Nephron (organoid): ENCODE measurements around the gene TGM2.
A peak's percentile ranks its signal among the peaks of the same experiment; 100 is the strongest.

Experiments
- H3K27ac Mint-ChIP-seq, 3 experiments: 2 replicates each; pipeline ENCODE4 v1.8.0; 2020; ENCODE audit warnings: mixed read lengths in 3 of 3, mild to moderate bottlenecking in 2 of 3, moderate library complexity in 1 of 3
- H3K27me3 Mint-ChIP-seq: 2 replicates; pipeline ENCODE4 v1.8.0; 2021; ENCODE audit warnings: low read depth, mild to moderate bottlenecking, moderate library complexity, mixed read lengths
- H3K36me3 Mint-ChIP-seq: 2 replicates; pipeline ENCODE4 v1.8.0; 2020; ENCODE audit warnings: low read depth, mixed read lengths
- H3K4me1 Mint-ChIP-seq: 2 replicates; pipeline ENCODE4 v1.8.0; 2020; ENCODE audit warnings: mixed read lengths
- H3K4me3 Mint-ChIP-seq, 3 experiments: 2 replicates each; pipeline ENCODE4 v1.8.0; 2020; ENCODE audit warnings: mild to moderate bottlenecking in 3 of 3, mixed read lengths in 3 of 3, moderate library complexity in 2 of 3
- H3K9me3 Mint-ChIP-seq: 2 replicates; pipeline ENCODE4 v1.8.0; 2020; ENCODE audit warnings: mixed read lengths
- TF ChIP-seq, protein P1 (sequence below), 3 experiments: fragments of 200-600 bp; sonication (generic); IDR thresholded peaks; one replicate each; pipeline ENCODE4 v1.5.0; 2021; ENCODE audit warnings: antibody characterized with exemption in 3 of 3; ENCODE audit not compliant: unreplicated experiment in 3 of 3

TGM2 gene

DNA sequence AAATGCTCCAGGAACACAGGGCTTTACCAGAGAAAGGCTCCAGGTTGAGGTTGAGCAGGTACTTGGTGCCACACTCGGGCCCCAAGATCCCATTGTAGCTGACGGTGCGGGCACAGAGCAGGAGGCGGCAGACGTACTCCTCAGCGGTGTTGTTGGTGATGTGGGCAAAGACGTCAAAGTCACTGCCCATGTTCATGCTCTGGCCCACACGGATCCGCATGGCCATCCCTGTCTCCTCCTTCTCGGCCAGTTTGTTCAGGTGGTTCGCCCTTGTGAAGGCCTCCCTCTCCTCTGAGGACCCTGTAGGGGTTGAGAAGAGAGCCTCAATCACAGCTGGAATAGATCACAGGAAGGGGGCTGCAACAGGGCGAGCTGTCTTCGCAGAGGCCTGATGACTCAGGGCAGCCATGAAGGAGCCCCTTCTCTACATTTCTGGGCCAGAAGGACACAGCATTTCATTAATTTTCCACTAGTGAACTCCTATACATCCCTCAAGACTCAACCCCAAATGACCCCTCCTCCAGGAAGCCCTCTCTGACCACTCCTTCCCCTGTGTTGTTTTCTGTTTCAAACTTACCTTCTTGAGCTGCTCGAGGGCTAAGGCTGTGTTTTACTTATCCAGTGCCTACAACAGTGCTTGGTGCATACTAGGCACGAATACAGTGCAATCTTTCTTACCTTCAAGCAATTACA lies 26.8 kb downstream of the TGM2 start:
- peaks cover 49% of the 10 kb centered on the region for H3K4me1 Mint-ChIP-seq
- H3K4me3 Mint-ChIP-seq: no peak overlapping the region
- H3K36me3 Mint-ChIP-seq: peaks cover 4% of the 10 kb centered on the region

DNA sequence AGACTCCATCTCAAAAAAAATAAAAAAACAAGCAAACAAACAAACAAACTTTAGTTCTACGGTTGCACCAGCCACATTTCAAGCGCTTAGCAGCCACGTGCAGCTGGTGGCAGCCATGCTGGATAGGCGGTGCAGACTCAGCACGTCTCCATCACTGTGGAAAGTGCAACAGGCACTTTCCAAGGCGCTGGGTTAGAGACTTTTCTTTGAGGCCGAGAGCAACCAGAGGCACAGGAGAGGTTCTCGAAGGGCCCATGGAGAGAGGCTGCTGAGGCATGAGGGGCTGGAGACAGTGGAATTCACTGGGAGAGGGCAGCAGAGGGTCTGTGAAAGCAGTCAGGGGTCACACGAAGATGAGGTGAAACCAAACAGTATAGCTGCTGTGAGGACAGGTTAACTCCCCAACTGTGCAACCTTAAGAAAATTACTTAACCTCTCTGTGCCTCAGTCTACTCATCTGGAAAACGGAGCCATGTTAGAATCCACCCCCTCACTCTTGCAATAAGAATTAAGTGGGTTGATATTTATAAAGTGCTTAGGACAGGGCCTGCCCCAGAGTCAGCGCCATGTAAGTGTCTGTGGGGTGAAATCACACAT lies 27.5 kb downstream of the TGM2 start:
- TF ChIP-seq, protein P1, sequence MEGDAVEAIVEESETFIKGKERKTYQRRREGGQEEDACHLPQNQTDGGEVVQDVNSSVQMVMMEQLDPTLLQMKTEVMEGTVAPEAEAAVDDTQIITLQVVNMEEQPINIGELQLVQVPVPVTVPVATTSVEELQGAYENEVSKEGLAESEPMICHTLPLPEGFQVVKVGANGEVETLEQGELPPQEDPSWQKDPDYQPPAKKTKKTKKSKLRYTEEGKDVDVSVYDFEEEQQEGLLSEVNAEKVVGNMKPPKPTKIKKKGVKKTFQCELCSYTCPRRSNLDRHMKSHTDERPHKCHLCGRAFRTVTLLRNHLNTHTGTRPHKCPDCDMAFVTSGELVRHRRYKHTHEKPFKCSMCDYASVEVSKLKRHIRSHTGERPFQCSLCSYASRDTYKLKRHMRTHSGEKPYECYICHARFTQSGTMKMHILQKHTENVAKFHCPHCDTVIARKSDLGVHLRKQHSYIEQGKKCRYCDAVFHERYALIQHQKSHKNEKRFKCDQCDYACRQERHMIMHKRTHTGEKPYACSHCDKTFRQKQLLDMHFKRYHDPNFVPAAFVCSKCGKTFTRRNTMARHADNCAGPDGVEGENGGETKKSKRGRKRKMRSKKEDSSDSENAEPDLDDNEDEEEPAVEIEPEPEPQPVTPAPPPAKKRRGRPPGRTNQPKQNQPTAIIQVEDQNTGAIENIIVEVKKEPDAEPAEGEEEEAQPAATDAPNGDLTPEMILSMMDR (IDR thresholded peaks at IDR 0.05; ENCODE audit: unreplicated experiment in 3 of 3): no peak
- Mint-ChIP-seq H3K9me3 (no peaks in the 10 kb centered on the region), H3K4me1 (peaks cover 43% of the 10 kb centered on the region), H3K4me3 (no peak overlapping the region), H3K36me3 (peaks cover 4% of the 10 kb centered on the region), H3K27ac (no peak overlapping the region), H3K27me3 (no peaks in the 10 kb centered on the region)

More for the DNA sequence above, 26.8 kb downstream of the TGM2 start:
- TF ChIP-seq, protein P1 (IDR thresholded peaks at IDR 0.05; ENCODE audit: unreplicated experiment in 3 of 3): no peak
- Mint-ChIP-seq H3K9me3 (no peaks in the 10 kb centered on the region), H3K27me3 (no peaks in the 10 kb centered on the region), H3K27ac (peak overlapping the region in 1 of 3 experiments; percentile 78)

DNA sequence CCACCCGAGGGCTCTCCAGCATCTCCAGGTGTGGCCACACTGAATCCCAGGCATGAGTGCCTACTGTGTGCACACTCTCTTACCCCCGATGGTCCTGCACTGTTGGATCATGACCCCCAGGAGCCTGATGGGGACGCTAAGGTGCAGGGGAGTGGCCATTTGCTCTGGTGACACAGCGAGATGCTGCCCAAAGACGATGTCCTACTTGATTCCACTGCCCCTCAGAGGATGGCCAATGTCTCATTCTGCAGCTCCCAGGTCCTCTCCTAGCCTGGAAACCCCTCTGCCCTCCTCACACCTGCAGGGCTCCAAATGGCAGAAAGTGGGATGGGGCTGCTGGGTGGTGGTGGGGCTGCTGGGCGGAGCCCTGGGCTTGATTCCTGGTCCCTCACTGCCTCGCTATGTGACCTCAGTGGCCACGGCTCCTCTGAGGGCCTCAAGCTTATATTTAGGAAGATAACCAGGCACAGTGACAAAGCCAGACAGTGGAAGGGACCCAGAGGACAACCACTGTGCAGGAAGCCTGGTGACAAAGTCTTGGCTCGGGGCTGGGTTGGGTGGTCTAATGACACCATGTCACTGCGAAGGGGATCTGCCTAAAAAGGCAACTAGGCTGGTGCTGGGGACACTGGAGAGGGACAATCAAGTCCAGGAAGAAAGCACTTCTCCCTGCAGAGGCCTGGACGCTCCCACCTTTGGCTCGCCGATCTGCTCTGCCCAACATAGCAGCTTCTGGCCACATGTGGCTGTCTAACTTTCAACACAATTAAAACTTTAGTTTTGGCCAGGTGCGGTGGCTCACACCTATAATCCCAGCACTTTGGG lies 28.4 kb downstream of the TGM2 start:
- H3K27ac Mint-ChIP-seq: peak overlapping the region in 1 of 3 experiments; percentile 43
- peaks cover 42% of the 10 kb centered on the region for H3K4me1 Mint-ChIP-seq
- peaks cover 4% of the 10 kb centered on the region for H3K36me3 Mint-ChIP-seq
- TF ChIP-seq, protein P1 (IDR thresholded peaks at IDR 0.05; ENCODE audit: unreplicated experiment in 3 of 3): no peak
- no peak overlapping the region for H3K4me3 Mint-ChIP-seq
- H3K27me3 Mint-ChIP-seq: no peaks in the 10 kb centered on the region
- H3K9me3 Mint-ChIP-seq: no peaks in the 10 kb centered on the region

DNA sequence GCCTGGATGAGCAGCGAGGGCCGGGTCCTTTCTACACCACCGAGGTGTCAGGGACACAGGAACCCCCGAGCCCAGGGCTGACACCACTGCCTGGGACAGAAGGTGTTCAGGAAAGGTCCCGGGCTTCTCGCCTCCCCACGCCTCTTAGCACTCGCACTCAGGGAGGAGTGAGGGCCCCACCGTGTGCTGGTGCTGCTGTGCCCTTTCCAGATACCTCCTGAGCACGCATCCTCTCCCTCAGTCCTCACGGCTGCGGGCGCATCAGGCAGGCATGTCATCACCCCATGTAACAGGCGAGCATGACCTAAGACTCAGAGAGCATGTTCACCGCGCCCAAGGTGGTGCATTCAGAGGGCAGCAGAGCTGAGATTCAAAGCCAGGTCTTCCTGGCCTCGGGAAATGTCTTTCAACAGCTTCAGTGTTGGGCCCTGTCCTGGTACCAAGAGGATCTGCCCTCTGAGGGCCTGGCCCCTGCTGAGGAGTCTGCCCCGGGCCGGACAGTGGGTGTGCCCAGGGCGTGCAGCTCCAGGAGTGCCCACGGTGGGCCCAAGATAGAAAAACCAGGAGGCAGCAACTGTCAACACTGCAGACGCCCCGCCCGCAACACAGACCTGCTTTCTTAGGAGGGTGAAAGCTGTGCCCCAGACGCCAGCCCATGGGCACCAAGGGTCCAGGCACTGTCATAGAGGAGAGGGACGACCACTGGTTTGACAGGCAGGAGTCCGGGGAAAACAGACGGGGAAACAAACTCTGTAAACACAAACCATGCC lies 29.2 kb downstream of the TGM2 start:
- no peaks in the 10 kb centered on the region for H3K9me3 Mint-ChIP-seq
- peaks cover 4% of the 10 kb centered on the region for H3K36me3 Mint-ChIP-seq
- no peaks in the 10 kb centered on the region for H3K27me3 Mint-ChIP-seq
- peak overlapping the region in 1 of 3 experiments; percentile 80 for H3K27ac Mint-ChIP-seq
- H3K4me1 Mint-ChIP-seq: peaks cover 34% of the 10 kb centered on the region
- TF ChIP-seq, protein P1 (IDR thresholded peaks at IDR 0.05; ENCODE audit: unreplicated experiment in 3 of 3): no peak
- H3K4me3 Mint-ChIP-seq: no peak overlapping the region

DNA sequence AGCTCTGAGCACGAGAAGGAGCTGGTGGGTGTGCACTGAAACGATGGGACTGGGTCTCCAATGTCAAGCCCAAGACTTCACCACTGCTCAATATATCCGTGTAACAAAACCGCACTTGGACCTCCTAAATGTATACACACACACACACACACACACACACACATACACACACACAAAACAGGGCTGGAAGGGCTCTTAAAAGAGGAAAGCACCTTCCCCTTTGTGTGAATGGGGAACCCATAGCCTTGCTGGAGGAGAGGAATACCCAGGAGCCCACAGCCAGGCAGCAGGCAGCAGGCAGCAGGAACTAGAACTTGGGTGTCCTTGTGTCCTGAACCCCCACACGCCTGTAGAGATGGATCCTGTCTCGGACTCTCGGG lies 29.8 kb downstream of the TGM2 start:
- H3K4me3 Mint-ChIP-seq: no peak overlapping the region
- H3K9me3 Mint-ChIP-seq: no peaks in the 10 kb centered on the region
- H3K4me1 Mint-ChIP-seq: peaks cover 34% of the 10 kb centered on the region
- TF ChIP-seq, protein P1 (IDR thresholded peaks at IDR 0.05; ENCODE audit: unreplicated experiment in 3 of 3): no peak
- peaks cover 4% of the 10 kb centered on the region for H3K36me3 Mint-ChIP-seq
- peak overlapping the region; percentile 34 to 86 (median 80) for H3K27ac Mint-ChIP-seq
- no peaks in the 10 kb centered on the region for H3K27me3 Mint-ChIP-seq
